ENCODE results near the gene RPS27. TPM values are rescaled to one million over a fixed set of nuclear protein-coding genes. Genes with fewer than 3 reads are reported as not detected.
"Not testable (repeated sequence)": the region's sequence is repeated elsewhere in the genome, so short reads cannot be mapped to it uniquely, and the experiment has no call there.

The RPS27 gene
- total RNA-seq, 6 experiments from 2014 or later: 305 to 500 (median 428) TPM

DNA sequence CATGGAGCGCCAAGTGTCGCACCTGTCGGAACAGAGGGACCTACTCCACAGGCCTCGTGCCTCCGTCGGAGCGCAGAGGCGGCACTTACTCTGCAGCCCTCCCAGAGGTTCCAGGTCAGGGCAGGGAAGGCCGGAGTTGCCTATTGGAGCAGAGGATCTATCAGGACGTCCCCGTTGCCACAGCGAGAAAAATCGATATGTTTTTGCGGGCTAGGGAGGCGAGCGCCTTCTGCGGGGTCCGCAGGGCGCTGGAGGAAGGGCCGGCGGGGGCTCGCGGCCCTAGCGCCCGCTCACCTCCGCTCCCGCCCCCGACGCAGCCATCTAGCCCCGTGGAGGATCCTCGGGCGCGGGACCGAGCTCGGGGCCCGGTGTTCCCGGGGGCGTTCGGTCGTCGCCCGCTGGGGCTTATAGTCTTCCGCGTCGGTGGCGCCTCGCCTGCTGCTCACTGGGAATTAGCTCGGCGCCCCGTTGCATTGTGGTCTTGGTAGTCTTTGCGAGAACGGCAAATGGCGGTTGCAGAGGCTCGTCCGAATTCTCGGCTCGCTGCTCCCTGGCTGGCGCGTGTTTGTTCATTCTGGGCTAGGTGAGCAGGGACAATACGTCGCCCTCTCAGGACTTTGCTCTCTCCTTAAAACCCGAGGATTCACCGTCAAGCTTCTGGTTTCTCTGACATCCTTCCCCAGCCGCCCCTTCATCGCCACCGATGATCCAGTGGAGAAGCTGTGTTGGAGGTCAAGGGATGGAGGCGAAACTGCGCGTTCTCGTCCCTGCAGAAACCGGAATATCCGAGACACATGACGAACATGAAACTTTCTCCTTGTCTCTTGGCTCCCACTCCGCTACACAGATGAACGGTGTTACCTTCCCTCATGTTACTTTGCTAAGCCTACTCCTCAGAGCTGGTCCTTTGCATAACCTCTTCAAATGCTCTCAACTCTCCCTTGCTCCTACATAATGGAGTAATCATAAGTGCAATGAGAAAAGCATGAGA is 13.0 kb upstream of the RPS27 start, which contains the start of gene JTB:
Gene JTB, minus strand, starts transcription at position 425 of the 991 bp plus-strand sequence. Its CDS starts 422 bp downstream, at position 3.
- Histone ChIP-seq H3K4me1 (peaks cover 0 to 23% (median 8%) of the 10 kb centered on the region in 4 donors), H3K9me3 (no peaks in the 10 kb centered on the region), H3K36me3 (peaks cover 0 to 29% (median 13%) of the 10 kb centered on the region in 4 donors), H3K27ac (peak within 1 kb of the TSS; percentile 93 to 95 (median 94)), H3K4me3 (peak within 1 kb of the TSS; percentile 86 to 92 (median 90)), H3K27me3 (no peaks in the 10 kb centered on the region)
- intact Hi-C loops (cut with DNase I): no loop called here
- TF ChIP-seq, protein P1, sequence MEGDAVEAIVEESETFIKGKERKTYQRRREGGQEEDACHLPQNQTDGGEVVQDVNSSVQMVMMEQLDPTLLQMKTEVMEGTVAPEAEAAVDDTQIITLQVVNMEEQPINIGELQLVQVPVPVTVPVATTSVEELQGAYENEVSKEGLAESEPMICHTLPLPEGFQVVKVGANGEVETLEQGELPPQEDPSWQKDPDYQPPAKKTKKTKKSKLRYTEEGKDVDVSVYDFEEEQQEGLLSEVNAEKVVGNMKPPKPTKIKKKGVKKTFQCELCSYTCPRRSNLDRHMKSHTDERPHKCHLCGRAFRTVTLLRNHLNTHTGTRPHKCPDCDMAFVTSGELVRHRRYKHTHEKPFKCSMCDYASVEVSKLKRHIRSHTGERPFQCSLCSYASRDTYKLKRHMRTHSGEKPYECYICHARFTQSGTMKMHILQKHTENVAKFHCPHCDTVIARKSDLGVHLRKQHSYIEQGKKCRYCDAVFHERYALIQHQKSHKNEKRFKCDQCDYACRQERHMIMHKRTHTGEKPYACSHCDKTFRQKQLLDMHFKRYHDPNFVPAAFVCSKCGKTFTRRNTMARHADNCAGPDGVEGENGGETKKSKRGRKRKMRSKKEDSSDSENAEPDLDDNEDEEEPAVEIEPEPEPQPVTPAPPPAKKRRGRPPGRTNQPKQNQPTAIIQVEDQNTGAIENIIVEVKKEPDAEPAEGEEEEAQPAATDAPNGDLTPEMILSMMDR (IDR thresholded peaks at IDR 0.05): peak in 1 of 4 donors; percentile 11
- peak; percentile 90 for TF ChIP-seq POLR2A (IDR thresholded peaks at IDR 0.05)
- WGBS (ENCODE audit: insufficient coverage, low coverage, low lambda C conversion rate, missing lambda C conversion rate): under 1% methylated on average over 19 of the region's 75 CpGs
- peak; percentile 89 to 95 (median 94) for ATAC-seq
- DNase-seq: peak; percentile 93 to 95 (median 94)

GRCh38 chr1:153978274-153978909 is 12.2 kb upstream of the RPS27 start:
- Histone ChIP-seq H3K27ac (peak overlapping the region in 2 of 3 donors; percentile 94 to 95), H3K27me3 (no peaks in the 10 kb centered on the region), H3K4me1 (peaks cover 0 to 23% (median 8%) of the 10 kb centered on the region in 4 donors), H3K4me3 (peak overlapping the region; percentile 86 to 92 (median 90)), H3K9me3 (no peaks in the 10 kb centered on the region), H3K36me3 (peaks cover 0 to 34% (median 13%) of the 10 kb centered on the region in 4 donors)
- intact Hi-C loops (cut with DNase I): no loop called here
- 24% methylated on average over 9 of the region's 9 CpGs for WGBS (ENCODE audit: insufficient coverage, low coverage, low lambda C conversion rate, missing lambda C conversion rate)
- no peak for TF ChIP-seq POLR2A (IDR thresholded peaks at IDR 0.05)
- TF ChIP-seq, protein P1 (IDR thresholded peaks at IDR 0.05): no peak
- DNase-seq (no peak), ATAC-seq (no peak)

GRCh38 chr1:153979091-153979490 is 11.5 kb upstream of the RPS27 start:
- intact Hi-C loops (cut with DNase I); ATAC-seq; H3K4me3 ChIP-seq; H3K27me3 ChIP-seq; DNase-seq; H3K9me3 ChIP-seq: not testable (repeated sequence)
- Histone ChIP-seq H3K36me3 (peaks cover 0 to 31% (median 9%) of the 10 kb centered on the region in 4 donors), H3K4me1 (peaks cover 0 to 23% (median 8%) of the 10 kb centered on the region in 4 donors), H3K27ac (peak overlapping the region in 1 of 3 donors; percentile 95)
- WGBS (ENCODE audit: insufficient coverage, low coverage, low lambda C conversion rate, missing lambda C conversion rate): 81% methylated on average over 10 of the region's 12 CpGs

DNA sequence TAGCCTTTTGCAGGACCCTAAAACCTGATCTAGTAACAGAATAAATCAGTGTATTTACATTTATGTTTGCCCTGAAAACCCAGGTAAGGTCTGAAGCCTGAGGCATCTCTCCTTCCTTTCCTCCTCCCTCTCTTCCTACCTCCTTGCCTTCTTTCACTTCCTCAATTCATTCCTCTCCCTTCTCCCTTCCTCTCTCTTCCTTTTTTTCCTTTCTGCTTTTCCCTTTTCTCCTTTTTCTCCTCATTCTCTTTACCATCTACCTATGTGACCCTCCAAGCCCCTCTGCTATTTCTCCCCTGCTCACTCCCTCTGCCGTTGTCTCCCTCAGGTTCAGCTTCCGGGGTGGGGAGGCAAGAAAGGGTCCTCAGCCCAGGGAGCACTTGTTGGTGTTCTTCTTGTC is 8.8 kb upstream of the RPS27 start:
- H3K9me3 ChIP-seq, DNase-seq, H3K27me3 ChIP-seq, ATAC-seq, H3K27ac ChIP-seq, H3K4me3 ChIP-seq: not testable (repeated sequence)
- intact Hi-C loops (cut with DNase I): loop anchor here in 1 of 2 donors (10.0 kb wide), 1 partner anchor 307 kb away; the partner anchor contains the start of genes ILF2 and NPR1
- WGBS (ENCODE audit: insufficient coverage, low coverage, low lambda C conversion rate, missing lambda C conversion rate): 100% methylated on average over 2 of the region's 2 CpGs
- peaks cover 0 to 27% (median 9%) of the 10 kb centered on the region in 4 donors for H3K4me1 ChIP-seq
- H3K36me3 ChIP-seq: peaks cover 0 to 12% (median 0%) of the 10 kb centered on the region in 4 donors

DNA sequence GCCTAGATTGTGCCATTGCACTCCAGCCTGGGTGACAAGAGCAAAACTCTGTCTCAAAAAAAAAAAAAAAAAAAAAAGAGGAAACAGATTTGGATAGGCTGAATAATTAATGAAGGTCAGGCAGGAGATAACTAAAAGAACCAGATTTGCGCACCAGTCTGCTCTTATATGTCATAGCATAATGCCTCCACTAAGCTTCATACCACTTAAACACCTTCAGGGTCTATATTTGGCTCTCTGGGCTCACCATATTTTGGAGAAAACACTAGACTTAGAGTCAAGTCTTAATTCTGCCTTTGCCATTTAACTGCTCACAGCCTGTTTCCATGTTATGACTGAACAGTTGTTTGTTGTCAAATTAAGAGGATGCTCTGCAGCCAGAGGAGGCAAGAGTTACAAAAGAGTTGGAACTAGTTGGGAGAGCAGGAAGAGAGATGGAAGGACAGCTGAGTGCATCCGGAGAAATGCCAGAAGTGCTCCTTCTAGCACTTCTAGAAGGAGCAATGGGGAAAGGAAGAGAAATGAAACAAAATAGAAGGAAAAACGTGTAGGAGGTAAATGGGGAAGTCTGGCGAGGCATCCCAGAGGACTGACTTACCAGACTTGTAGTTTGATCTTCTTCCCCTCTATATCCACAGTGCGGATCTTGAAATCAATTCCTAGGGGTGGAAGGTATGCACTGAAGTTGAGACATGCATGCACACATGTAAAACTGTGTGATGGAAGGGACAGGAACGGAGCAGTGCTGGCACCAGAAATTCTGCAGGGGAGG is 6.3 kb upstream of the RPS27 start:
- H3K4me3 ChIP-seq: peak overlapping the region in 1 of 3 donors; percentile 76
- 41% methylated on average over 6 of the region's 6 CpGs for WGBS (ENCODE audit: insufficient coverage, low coverage, low lambda C conversion rate, missing lambda C conversion rate)
- H3K4me1 ChIP-seq: peaks cover 0 to 14% (median 5%) of the 10 kb centered on the region in 4 donors
- DNase-seq (no peak), ATAC-seq (no peak)
- intact Hi-C loops (cut with DNase I): loop anchor here in 1 of 2 donors (10.0 kb wide), 1 partner anchor 310 kb away; the partner anchor contains the start of genes ILF2 and NPR1
- no peak overlapping the region for H3K27ac ChIP-seq
- TF ChIP-seq POLR2A (IDR thresholded peaks at IDR 0.05): no peak
- TF ChIP-seq, protein P1 (IDR thresholded peaks at IDR 0.05): no peak
- H3K9me3 ChIP-seq: no peaks in the 10 kb centered on the region
- H3K36me3 ChIP-seq: peaks cover 0 to 12% (median 0%) of the 10 kb centered on the region in 4 donors
- H3K27me3 ChIP-seq: no peaks in the 10 kb centered on the region
